22Rv1 (cell line): ENCODE results near the gene KREMEN1.

ENCODE experiments used
- H3K27ac ChIP-seq: fragments of 450-650 bp; 2 replicates; pipeline ENCODE4 v1.5.1; 2017
- ZFX ChIP-seq: fragments of 450-650 bp; IDR thresholded peaks from 2 replicates; pipeline ENCODE4 v1.6.1; 2017; ENCODE audit warnings: antibody characterized with exemption, borderline replicate concordance
- TF ChIP-seq, protein P1 (sequence below): fragments of 450-650 bp; IDR thresholded peaks from 2 replicates; pipeline ENCODE4 v1.5.1; 2017; ENCODE audit warnings: mild to moderate bottlenecking

KREMEN1 gene

DNA sequence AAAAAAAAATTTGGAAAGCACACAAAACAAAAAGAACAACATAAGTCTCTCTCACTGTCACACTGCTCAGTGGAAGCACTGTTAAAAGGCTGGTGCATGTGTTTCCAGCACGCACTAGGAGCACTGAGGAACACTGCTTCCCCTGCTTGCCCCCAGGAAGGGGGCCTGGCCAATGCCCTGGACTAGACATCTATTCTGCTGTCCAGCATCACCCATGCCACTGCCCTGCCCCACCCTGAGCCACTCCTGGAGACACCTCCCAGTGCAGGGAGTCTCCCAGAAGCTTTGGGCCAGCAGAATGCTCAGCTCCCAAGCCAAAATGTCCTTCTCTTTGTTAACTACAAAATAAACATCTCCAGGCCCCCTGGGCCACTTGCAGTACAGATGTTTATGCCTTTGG lies 83.1 kb downstream of the KREMEN1 start:
- no peak overlapping the region for H3K27ac ChIP-seq

DNA sequence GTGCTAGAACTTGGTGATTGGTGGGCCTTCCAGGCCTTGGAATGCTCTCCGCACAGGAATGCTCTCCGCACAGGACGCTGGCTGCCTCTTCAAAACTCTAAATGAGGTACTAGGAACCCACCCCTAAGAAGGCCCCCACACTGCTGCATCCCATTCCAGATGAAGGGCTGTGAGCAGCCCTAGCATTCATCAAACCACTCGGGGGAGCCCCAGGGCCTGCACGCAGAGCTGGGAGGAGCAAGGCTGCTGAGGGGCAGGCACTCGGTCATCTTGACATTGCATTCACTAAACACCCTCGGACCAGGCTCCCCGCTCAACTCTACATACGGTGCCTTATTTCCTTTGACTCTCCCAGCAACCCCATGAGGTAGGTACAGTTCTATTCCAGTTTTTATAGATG lies 83.7 kb downstream of the KREMEN1 start:
- no peak overlapping the region for H3K27ac ChIP-seq
- TF ChIP-seq ZFX, result no peak
- TF ChIP-seq, protein P1, sequence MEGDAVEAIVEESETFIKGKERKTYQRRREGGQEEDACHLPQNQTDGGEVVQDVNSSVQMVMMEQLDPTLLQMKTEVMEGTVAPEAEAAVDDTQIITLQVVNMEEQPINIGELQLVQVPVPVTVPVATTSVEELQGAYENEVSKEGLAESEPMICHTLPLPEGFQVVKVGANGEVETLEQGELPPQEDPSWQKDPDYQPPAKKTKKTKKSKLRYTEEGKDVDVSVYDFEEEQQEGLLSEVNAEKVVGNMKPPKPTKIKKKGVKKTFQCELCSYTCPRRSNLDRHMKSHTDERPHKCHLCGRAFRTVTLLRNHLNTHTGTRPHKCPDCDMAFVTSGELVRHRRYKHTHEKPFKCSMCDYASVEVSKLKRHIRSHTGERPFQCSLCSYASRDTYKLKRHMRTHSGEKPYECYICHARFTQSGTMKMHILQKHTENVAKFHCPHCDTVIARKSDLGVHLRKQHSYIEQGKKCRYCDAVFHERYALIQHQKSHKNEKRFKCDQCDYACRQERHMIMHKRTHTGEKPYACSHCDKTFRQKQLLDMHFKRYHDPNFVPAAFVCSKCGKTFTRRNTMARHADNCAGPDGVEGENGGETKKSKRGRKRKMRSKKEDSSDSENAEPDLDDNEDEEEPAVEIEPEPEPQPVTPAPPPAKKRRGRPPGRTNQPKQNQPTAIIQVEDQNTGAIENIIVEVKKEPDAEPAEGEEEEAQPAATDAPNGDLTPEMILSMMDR, result no peak

More for the DNA sequence above, 83.1 kb downstream of the KREMEN1 start:
- TF ChIP-seq, protein P1, result no peak
- no peak for TF ChIP-seq ZFX

DNA sequence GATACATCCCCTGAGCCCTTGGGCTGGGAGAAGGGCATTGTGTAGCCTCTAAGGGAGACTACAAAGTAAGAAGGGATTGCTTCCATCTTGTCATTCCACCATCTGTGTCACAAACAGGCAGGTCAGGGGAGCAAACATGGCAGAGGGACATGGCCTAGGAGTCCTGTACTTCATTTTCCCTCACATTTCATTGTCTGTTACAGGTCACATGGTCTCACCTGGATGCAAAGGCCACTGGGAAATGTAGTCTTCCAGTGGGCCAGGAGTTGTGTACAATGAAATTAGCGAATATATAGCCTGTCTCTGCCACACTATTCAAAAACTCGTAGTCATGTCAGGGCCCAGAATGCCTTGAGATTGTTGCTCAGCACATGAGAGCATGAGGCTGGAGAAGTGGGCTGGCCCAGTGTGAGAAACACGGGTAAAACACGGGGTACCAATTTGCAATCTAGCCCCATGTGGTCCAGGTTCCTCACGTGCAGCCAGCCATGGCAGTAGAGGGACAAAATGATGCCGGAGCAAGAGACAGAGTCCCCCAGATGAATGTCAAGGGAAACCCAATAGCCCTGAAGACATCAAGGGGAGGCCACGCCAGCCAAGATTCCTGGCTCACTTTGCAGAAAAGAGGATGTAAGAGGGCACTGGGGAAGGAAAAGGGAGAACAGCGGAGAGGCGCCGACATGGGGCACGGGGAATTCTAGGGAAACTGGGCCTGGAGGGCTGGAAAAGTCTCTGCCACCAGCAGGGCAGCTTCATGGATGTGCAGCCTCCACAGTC lies 85.1 kb downstream of the KREMEN1 start:
- H3K27ac ChIP-seq, result no peak overlapping the region
- no peak for TF ChIP-seq ZFX
- TF ChIP-seq, protein P1, result no peak

DNA sequence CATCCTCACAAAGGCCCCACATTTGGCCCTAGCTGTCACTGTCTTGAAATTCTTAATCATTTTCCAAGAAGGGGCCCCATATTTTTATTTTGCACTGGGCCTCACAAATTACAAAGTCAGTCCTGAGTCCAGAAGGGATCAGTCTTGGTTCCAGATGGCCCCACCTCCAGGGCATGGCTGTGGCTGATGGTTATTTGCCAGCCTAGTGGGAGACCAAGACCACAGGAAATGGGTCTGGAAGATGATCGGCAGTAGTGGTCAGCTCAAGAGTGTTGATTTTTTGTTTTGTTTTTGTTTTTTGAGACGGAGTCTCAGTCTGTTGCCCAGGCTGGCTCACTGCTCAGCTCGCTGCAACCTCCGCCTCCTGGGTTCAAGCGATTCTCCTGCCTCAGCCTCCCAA lies 85.7 kb downstream of the KREMEN1 start:
- TF ChIP-seq, protein P1, result no peak
- no peak for TF ChIP-seq ZFX

DNA sequence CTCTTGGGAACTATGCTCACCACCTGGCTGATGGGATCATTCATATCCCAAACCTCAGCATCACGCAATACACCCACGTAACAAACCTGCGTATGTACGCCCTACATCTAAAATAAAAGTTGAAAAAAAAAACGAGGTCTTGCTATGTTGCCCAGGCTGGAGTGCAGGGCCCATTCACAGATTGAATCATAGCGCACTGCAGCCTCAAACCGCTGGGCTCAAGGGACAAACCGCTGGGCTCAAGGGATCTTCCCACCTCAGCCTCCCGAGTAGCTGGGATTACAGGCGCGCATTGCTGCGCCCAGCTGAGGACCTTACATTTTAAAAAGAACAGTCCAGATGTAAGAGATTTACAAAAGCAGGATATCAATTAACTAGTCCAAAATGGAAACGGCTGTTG lies 91.0 kb downstream of the KREMEN1 start:
- TF ChIP-seq ZFX, result no peak
- TF ChIP-seq, protein P1, result no peak
- H3K27ac ChIP-seq, result no peak overlapping the region

More for the DNA sequence above, 85.7 kb downstream of the KREMEN1 start:
- H3K27ac ChIP-seq, result no peak overlapping the region

DNA sequence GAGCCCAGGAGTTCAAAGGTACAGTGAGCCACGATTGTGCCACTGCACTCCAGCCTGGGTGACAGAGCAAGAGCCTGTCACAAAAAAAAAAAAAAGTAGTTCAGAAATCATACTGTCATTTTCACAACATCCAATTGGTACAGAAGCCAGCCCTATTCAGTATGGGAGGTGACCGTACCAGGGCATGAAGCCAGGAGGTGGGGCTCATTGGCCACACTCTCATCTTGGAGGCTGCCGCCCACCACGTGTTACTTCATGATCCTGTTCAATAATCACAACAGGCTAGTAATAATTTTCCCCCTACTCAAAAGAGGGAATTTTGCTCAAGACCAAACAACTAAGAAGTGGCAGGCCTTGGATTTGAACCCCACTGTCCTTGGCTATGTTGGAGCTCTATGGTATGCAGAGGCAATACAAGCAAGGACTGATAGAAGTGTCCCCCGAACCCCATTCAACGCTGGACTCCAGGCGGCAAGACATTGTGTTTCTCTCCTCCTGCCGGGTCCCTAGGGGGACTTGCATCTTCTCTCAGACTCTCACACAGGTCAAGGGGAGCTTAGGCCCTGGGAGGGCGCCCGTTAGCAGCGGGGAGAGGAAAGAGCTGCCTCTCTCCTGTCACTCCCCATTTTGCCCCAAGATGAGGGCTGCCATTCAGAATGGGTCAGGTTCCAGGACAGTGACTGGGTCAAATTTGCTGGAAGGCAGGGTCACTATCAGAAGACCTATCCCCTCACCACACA lies 92.7 kb downstream of the KREMEN1 start:
- H3K27ac ChIP-seq, result no peak overlapping the region
- TF ChIP-seq, protein P1, result no peak
- no peak for TF ChIP-seq ZFX

DNA sequence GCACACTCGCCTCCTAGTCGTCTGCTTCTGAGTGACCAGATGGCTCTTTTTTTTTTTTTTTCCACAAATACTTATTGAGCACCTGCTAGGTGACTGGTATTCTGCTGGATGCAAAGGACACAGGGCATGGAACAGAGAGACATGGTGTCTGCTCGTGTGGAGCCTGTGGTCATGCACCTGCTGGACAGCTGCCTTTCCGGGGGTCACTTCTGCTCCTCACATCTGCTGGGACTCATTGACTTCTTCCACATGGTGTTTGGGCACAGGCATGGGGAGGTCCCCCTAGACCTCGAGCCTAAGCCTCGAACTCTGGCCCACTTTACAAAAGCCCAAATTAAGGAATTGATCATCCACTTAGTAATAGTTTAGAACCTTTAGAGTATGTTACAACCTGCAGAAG lies 93.3 kb downstream of the KREMEN1 start:
- TF ChIP-seq ZFX, result no peak
- TF ChIP-seq, protein P1, result no peak
- H3K27ac ChIP-seq, result no peak overlapping the region
